Panc1 (cell line): ENCODE data around the gene ZNRF3. TPM values are rescaled to one million over a fixed set of nuclear protein-coding genes. Genes with fewer than 3 reads are reported as not detected.

Experiments
- ATAC-seq: fragments of 200-7000 bp; cut with Tn5 transposase; 2 replicates; pipeline ENCODE4 v1.9.1; 2020; ENCODE audit warnings: mild to moderate bottlenecking, moderate library complexity
- BruUV-seq: library from RNA; stranded (reverse); fragments of 400-500 nt; replicated peaks from 2 replicates; lab custom pipeline; 2021; lab: Mats Ljungman, UMichigan
- CTCF ChIA-PET: fragments of 300-600 bp; sonication (Branson Sonifier 250); formaldehyde crosslinking; loops from one replicate; lab custom pipeline; 2022; ENCODE audit warnings: antibody characterized with exemption; lab: Charles Lee
- POLR2A ChIA-PET: fragments of 300-600 bp; sonication (Branson Sonifier 250); formaldehyde crosslinking; loops from one replicate; lab custom pipeline; 2022; ENCODE audit warnings: antibody characterized with exemption; lab: Charles Lee
- DNase-seq: peaks from one replicate; pipeline ENCODE4 v3.0.0-alpha.2; 2010; ENCODE audit warnings: low read depth, low spot score
- H3K27ac ChIP-seq: 2 replicates; pipeline ENCODE4 v1.5.1; 2011; ENCODE audit warnings: mild to moderate bottlenecking, low read length, inconsistent platforms
- H3K27me3 ChIP-seq: fragments of 200-500 bp; sonication (Bioruptor generic); 2 replicates; pipeline ENCODE4 v1.6.0; 2014; ENCODE audit warnings: low read length, inconsistent platforms; ENCODE audit not compliant: control insufficient read depth, insufficient read depth
- H3K36me3 ChIP-seq: fragments of 200-500 bp; sonication (Bioruptor generic); 2 replicates; pipeline ENCODE4 v1.5.1; 2014; ENCODE audit warnings: inconsistent platforms, mild to moderate bottlenecking, low read length, moderate library complexity; ENCODE audit not compliant: control insufficient read depth, insufficient read depth
- H3K4me1 ChIP-seq: 2 replicates; pipeline ENCODE4 v1.5.1; 2011; ENCODE audit warnings: inconsistent platforms, mild to moderate bottlenecking, low read length, moderate library complexity; ENCODE audit not compliant: control insufficient read depth, insufficient read depth
- H3K4me3 ChIP-seq, 2 experiments: 2 replicates each; pipeline ENCODE4 v1.5.1; 2011 to 2012; ENCODE audit warnings: low read depth in 2 of 2, low read length in 2 of 2, mild to moderate bottlenecking in 2 of 2, inconsistent platforms in 1 of 2, moderate library complexity in 1 of 2
- H3K9me3 ChIP-seq: fragments of 200-500 bp; sonication (Bioruptor generic); 2 replicates; pipeline ENCODE4 v1.5.1; 2014; ENCODE audit warnings: low read depth, mild to moderate bottlenecking, inconsistent platforms, low read length, moderate library complexity; ENCODE audit not compliant: control insufficient read depth, insufficient read depth
- POLR2AphosphoS5 ChIP-seq: IDR thresholded peaks from 2 replicates; pipeline ENCODE4 v1.6.1; 2012; ENCODE audit warnings: mild to moderate bottlenecking, low read depth, low read length, moderate library complexity
- SIN3A ChIP-seq: IDR thresholded peaks from 2 replicates; pipeline ENCODE4 v1.6.1; 2012; ENCODE audit warnings: low read depth, mild to moderate bottlenecking, low read length, moderate library complexity, borderline replicate concordance; ENCODE audit not compliant: insufficient read depth
- TCF7L2 ChIP-seq: IDR thresholded peaks from 2 replicates; pipeline ENCODE4 v1.6.1; 2011; ENCODE audit warnings: mild to moderate bottlenecking, low read depth, low read length, inconsistent platforms
- in situ Hi-C: cut with HindIII; loops from 2 replicates; pipeline ENCODE4 v1.10.0; 2016; ENCODE audit warnings: low sequenced_read_pairs, low pct_unique_long_range_greater_than_20kb
- intact Hi-C: fragments of 100-400 bp; cut with micrococcal nuclease; formaldehyde crosslinking; loops from one replicate; pipeline ENCODE4 v1.10.0; 2022; ENCODE audit not compliant: unreplicated experiment
- total RNA-seq: library from RNA; stranded (reverse); gene quantifications from one replicate; pipeline ENCODE4 v1.2.1, GENCODE V29; 2021; ENCODE audit not compliant: unreplicated experiment
- TF ChIP-seq, protein P1 (sequence below): fragments of 450-650 bp; IDR thresholded peaks from 2 replicates; pipeline ENCODE4 v1.5.1; 2017; ENCODE audit warnings: mild to moderate bottlenecking
- TF ChIP-seq, protein P2 (sequence below), 2 experiments: IDR thresholded peaks; 2 replicates each; pipeline ENCODE4 v1.6.1; 2011 to 2012; ENCODE audit warnings: low read depth in 2 of 2, control low read depth in 1 of 2, low read length in 1 of 2, mild to moderate bottlenecking in 1 of 2, moderate library complexity in 1 of 2; ENCODE audit not compliant: insufficient read depth in 1 of 2

Gene ZNRF3
- total RNA-seq, 1 experiment from 2014 or later = 7.3 TPM

DNA sequence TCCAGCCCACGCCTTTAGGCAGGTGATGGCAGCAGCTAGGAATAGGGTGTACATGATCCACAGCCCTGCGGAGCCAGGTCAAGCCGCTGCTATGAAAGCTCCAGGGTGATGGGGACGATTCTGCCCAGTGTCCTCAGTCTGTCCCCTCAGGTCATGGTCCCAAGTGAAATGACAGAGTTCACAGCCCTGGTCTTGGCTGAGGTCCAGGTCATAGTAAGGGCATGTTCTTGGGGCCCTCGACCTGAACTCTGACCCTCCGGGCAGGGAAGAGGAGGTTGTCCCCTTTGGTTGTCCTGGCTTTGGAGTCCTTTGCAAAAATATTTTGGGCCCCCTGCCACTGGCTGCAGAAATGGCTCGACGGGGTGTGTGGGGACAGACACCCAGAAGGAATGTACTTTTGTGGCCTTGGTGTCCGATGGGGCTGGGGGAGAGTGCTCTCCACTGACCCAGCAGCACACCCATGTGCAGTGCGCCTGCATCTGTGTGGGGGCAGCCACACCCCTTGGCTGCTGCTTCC, 170.9 kb downstream of the ZNRF3 start:
- H3K4me3 ChIP-seq = no peak overlapping the region
- CTCF ChIA-PET = no interaction called here
- no peak overlapping the region for H3K27ac ChIP-seq
- no TSS peak for BruUV-seq
- DNase-seq (no peak), ATAC-seq (no peak)
- no peaks in the 10 kb centered on the region for H3K4me1 ChIP-seq
- no peaks in the 10 kb centered on the region for H3K9me3 ChIP-seq
- intact Hi-C loops (no loop called here), in situ Hi-C loops (no loop called here)
- POLR2A ChIA-PET = no interaction called here
- TF ChIP-seq SIN3A = no peak
- no peak for TF ChIP-seq TCF7L2
- TF ChIP-seq, protein P1, sequence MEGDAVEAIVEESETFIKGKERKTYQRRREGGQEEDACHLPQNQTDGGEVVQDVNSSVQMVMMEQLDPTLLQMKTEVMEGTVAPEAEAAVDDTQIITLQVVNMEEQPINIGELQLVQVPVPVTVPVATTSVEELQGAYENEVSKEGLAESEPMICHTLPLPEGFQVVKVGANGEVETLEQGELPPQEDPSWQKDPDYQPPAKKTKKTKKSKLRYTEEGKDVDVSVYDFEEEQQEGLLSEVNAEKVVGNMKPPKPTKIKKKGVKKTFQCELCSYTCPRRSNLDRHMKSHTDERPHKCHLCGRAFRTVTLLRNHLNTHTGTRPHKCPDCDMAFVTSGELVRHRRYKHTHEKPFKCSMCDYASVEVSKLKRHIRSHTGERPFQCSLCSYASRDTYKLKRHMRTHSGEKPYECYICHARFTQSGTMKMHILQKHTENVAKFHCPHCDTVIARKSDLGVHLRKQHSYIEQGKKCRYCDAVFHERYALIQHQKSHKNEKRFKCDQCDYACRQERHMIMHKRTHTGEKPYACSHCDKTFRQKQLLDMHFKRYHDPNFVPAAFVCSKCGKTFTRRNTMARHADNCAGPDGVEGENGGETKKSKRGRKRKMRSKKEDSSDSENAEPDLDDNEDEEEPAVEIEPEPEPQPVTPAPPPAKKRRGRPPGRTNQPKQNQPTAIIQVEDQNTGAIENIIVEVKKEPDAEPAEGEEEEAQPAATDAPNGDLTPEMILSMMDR = no peak
- TF ChIP-seq POLR2AphosphoS5 = no peak
- TF ChIP-seq, protein P2, sequence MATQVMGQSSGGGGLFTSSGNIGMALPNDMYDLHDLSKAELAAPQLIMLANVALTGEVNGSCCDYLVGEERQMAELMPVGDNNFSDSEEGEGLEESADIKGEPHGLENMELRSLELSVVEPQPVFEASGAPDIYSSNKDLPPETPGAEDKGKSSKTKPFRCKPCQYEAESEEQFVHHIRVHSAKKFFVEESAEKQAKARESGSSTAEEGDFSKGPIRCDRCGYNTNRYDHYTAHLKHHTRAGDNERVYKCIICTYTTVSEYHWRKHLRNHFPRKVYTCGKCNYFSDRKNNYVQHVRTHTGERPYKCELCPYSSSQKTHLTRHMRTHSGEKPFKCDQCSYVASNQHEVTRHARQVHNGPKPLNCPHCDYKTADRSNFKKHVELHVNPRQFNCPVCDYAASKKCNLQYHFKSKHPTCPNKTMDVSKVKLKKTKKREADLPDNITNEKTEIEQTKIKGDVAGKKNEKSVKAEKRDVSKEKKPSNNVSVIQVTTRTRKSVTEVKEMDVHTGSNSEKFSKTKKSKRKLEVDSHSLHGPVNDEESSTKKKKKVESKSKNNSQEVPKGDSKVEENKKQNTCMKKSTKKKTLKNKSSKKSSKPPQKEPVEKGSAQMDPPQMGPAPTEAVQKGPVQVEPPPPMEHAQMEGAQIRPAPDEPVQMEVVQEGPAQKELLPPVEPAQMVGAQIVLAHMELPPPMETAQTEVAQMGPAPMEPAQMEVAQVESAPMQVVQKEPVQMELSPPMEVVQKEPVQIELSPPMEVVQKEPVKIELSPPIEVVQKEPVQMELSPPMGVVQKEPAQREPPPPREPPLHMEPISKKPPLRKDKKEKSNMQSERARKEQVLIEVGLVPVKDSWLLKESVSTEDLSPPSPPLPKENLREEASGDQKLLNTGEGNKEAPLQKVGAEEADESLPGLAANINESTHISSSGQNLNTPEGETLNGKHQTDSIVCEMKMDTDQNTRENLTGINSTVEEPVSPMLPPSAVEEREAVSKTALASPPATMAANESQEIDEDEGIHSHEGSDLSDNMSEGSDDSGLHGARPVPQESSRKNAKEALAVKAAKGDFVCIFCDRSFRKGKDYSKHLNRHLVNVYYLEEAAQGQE (IDR thresholded peaks at IDR 0.05; ENCODE audit: insufficient read depth in 1 of 2, low read depth in 2 of 2, low read length in 1 of 2) = no peak
- no peaks in the 10 kb centered on the region for H3K36me3 ChIP-seq
- H3K27me3 ChIP-seq = no peaks in the 10 kb centered on the region

DNA sequence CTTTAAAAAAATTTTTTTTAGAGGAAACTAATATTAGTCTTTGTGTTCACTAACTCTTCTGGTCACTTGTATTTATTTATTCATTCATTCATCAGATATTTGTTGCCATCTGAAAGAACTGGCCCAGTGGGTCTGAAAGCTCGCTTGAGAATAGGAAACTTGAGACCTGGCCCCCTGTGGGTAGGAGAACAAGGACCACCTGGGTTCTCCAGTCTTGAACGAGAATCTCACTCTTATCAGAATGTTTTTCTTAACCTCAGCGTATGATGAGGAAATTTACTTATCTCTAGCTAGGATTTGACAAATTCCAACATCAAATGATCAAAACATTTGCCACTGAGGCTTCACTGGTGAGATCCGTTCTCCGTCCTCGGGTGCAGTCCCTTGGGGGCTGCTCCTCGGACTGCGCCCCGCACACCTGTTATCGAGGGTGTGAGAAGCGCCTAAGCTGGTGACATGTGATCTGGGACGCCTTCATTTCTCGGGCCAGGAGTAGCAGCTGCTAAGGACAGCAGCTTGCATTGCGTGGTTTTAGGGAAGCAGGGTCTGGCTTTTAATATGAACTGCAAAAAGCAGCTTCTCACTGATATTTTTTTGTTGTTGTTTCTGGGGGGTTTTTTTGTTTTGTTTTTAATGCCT, 171.9 kb downstream of the ZNRF3 start:
- Histone ChIP-seq H3K36me3 (no peaks in the 10 kb centered on the region), H3K27ac (no peak overlapping the region), H3K4me3 (no peak overlapping the region), H3K9me3 (no peaks in the 10 kb centered on the region), H3K27me3 (no peaks in the 10 kb centered on the region), H3K4me1 (no peaks in the 10 kb centered on the region)
- BruUV-seq = no TSS peak
- CTCF ChIA-PET = no interaction called here
- DNase-seq (no peak), ATAC-seq (no peak)
- TF ChIP-seq SIN3A = no peak
- TF ChIP-seq, protein P2 (IDR thresholded peaks at IDR 0.05; ENCODE audit: insufficient read depth in 1 of 2, low read depth in 2 of 2, low read length in 1 of 2) = no peak
- TF ChIP-seq TCF7L2 = no peak
- no peak for TF ChIP-seq POLR2AphosphoS5
- TF ChIP-seq, protein P1 = no peak
- POLR2A ChIA-PET = interaction anchor here (0.6 kb wide), 1 partner anchor 185 kb away, joined by 6 read pairs; no protein-coding TSS in a partner anchor
- in situ Hi-C loops (no loop called here), intact Hi-C loops (no loop called here)
